ENCODE measurements around the gene GDI1. TPM values are rescaled to one million over a fixed set of nuclear protein-coding genes. Genes with fewer than 3 reads are reported as not detected.

GDI1 gene
- total RNA-seq, 1 experiment from 2014 or later, result 116 TPM

GRCh38 chrX:154439841-154440240, 2.9 kb downstream of the GDI1 start:
- no peaks in the 10 kb centered on the region for H3K9me3 ChIP-seq (ENCODE audit: insufficient read depth, low read depth)
- H3K4me1 ChIP-seq (replicated peaks; ENCODE audit: insufficient read depth), result peaks cover 7% of the 10 kb centered on the region; the same call in 1 of the 2 replicates
- H3K4me3 ChIP-seq, result no peak overlapping the region
- H3K27ac ChIP-seq, result no peak overlapping the region
- H3K4me2 ChIP-seq, result no peak overlapping the region
- no peaks in the 10 kb centered on the region for H3K36me3 ChIP-seq (ENCODE audit: low read depth)
- CTCF ChIA-PET, result no interaction called here
- H3F3A ChIP-seq (ENCODE audit: insufficient read depth, low read depth), result peaks cover 13% of the 10 kb centered on the region; the same call in 1 of the 2 replicates
- DNase-seq, result no peak
- BruUV-seq (replicated peaks), result no TSS peak
- no peaks in the 10 kb centered on the region for H3K27me3 ChIP-seq (ENCODE audit: insufficient read depth, low read depth)
- no peaks in the 10 kb centered on the region for H4K20me1 ChIP-seq (ENCODE audit: insufficient read depth)
- POLR2A ChIA-PET (ENCODE audit: unreplicated experiment), result no interaction called here
- TF ChIP-seq CTCF (conservative IDR thresholded peaks at IDR 0.05) (no peak), EZH2 (IDR thresholded peaks at IDR 0.05; ENCODE audit: low read depth) (no peak)
- H3K9me2 ChIP-seq (ENCODE audit: insufficient read depth), result no peaks in the 10 kb centered on the region
- H3K79me2 ChIP-seq (ENCODE audit: low read depth), result peaks cover 20% of the 10 kb centered on the region
- no peak overlapping the region for H2AFZ ChIP-seq
- intact Hi-C loops (cut with micrococcal nuclease; ENCODE audit: unreplicated experiment), result loop anchor here (5.0 kb wide), 1 partner anchor 43 kb away; the partner anchor contains the start of gene RPL10

- H3K4me2 ChIP-seq, result no peak overlapping the region
- H2AFZ ChIP-seq, result no peak overlapping the region
- ChIA-PET POLR2A (ENCODE audit: unreplicated experiment) (interaction anchor here (0.6 to 0.7 kb wide), 2 partner anchors 66 to 622 kb away, joined by 4 read pairs; partner anchors contain the start of gene FLNA), CTCF (no interaction called here)
- no peak overlapping the region for H3K4me3 ChIP-seq
- H3K36me3 ChIP-seq (ENCODE audit: low read depth), result no peaks in the 10 kb centered on the region
- no peaks in the 10 kb centered on the region for H3K9me2 ChIP-seq (ENCODE audit: insufficient read depth)
- intact Hi-C loops (cut with micrococcal nuclease; ENCODE audit: unreplicated experiment), result loop anchor here (5.0 kb wide), 1 partner anchor 43 kb away; the partner anchor contains the start of gene RPL10
- no peaks in the 10 kb centered on the region for H3K27me3 ChIP-seq (ENCODE audit: insufficient read depth, low read depth)
- BruUV-seq (replicated peaks), result no TSS peak
- DNase-seq, result no peak
- TF ChIP-seq CTCF (conservative IDR thresholded peaks at IDR 0.05) (no peak), EZH2 (IDR thresholded peaks at IDR 0.05; ENCODE audit: low read depth) (no peak)
- H3F3A ChIP-seq (ENCODE audit: insufficient read depth, low read depth), result peaks cover 13% of the 10 kb centered on the region; the same call in 1 of the 2 replicates
- peaks cover 7% of the 10 kb centered on the region; the same call in 1 of the 2 replicates for H3K4me1 ChIP-seq (replicated peaks; ENCODE audit: insufficient read depth)
- peaks cover 25% of the 10 kb centered on the region for H3K79me2 ChIP-seq (ENCODE audit: low read depth)
- no peaks in the 10 kb centered on the region for H4K20me1 ChIP-seq (ENCODE audit: insufficient read depth)
- no peak overlapping the region for H3K27ac ChIP-seq
- no peaks in the 10 kb centered on the region for H3K9me3 ChIP-seq (ENCODE audit: insufficient read depth, low read depth)
Observed at GRCh38 chrX:154440623-154441357, 3.8 kb downstream of the GDI1 start.

GRCh38 chrX:154441564-154441963, 4.6 kb downstream of the GDI1 start:
- TF ChIP-seq EZH2 (IDR thresholded peaks at IDR 0.05; ENCODE audit: low read depth), result no peak
- no peak for TF ChIP-seq CTCF (conservative IDR thresholded peaks at IDR 0.05)
- ChIA-PET CTCF (interaction anchor here (1.0 kb wide), 1 partner anchor 69 kb away, joined by 5 read pairs; no protein-coding TSS in a partner anchor), POLR2A (ENCODE audit: unreplicated experiment) (interaction anchor here (0.6 kb wide), 1 partner anchor 11 kb away, joined by 8 read pairs; no protein-coding TSS in a partner anchor)
- intact Hi-C loops (cut with micrococcal nuclease; ENCODE audit: unreplicated experiment), result loop anchor here (5.0 kb wide), 1 partner anchor 44 kb away; the partner anchor contains the start of gene RPL10
- no peak overlapping the region for H3K4me2 ChIP-seq
- H3K4me3 ChIP-seq, result no peak overlapping the region
- peaks cover 7% of the 10 kb centered on the region; the same call in 1 of the 2 replicates for H3K4me1 ChIP-seq (replicated peaks; ENCODE audit: insufficient read depth)
- no peak overlapping the region for H2AFZ ChIP-seq
- peaks cover 25% of the 10 kb centered on the region for H3K79me2 ChIP-seq (ENCODE audit: low read depth)
- H3K27ac ChIP-seq, result no peak overlapping the region
- H3K36me3 ChIP-seq (ENCODE audit: low read depth), result no peaks in the 10 kb centered on the region
- H3K27me3 ChIP-seq (ENCODE audit: insufficient read depth, low read depth), result no peaks in the 10 kb centered on the region
- no peaks in the 10 kb centered on the region for H4K20me1 ChIP-seq (ENCODE audit: insufficient read depth)
- H3K9me2 ChIP-seq (ENCODE audit: insufficient read depth), result no peaks in the 10 kb centered on the region
- peaks cover 13% of the 10 kb centered on the region; the same call in 1 of the 2 replicates for H3F3A ChIP-seq (ENCODE audit: insufficient read depth, low read depth)
- BruUV-seq (replicated peaks), result no TSS peak
- no peaks in the 10 kb centered on the region for H3K9me3 ChIP-seq (ENCODE audit: insufficient read depth, low read depth)
- no peak for DNase-seq

Measured in PC-9 (cell line).